NCI-H2227 treated with DMSO at 0.1 percent for 48 hours (cell line): ENCODE data around the gene KANK4.

Source experiments
- DNase-seq: peaks from one replicate; lab custom pipeline; 2025; lab: John Stamatoyannopoulos, UW

Gene KANK4

DNA sequence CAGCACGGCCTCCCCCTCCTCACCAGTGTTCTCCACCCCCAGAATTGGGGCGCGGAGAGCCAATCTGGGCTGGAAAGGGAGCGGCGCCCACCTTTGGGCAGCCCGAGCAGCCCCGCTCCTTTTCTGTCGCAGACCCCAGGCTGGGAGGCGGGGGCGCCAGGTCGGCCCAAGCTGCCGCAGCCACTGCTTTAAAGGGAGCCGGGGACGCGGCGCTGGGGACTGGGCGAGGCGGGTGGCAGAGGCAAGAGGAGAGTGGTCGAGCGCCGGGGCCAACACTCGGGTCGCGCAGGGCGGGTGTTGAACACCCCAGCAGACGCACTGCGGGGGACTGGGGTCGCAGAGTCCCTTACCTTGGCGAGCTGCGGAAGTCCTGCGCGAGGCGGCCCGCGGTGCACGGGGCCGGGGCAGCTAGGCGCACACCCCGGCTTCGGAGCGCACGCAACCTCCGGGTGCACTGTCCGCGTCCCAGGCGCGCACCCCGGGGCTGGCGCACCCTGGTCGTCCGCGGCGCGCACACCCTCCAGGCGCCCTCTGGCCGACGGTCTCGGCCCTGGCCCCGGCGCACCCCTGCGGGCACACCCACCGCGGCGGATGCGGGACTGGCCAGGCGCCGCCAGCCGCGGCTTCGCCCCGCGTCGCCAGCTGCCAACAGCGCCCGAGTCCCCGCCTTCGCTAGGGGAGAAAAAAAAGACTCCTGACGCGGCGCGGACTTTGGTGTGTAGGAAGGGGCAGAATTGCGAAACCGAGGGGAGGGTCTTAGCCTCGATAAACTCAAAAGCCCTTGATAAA, at the start of gene KANK4:
KANK4 (minus strand) TSS at position 679 of the 789 bp plus-strand sequence. CDS start 37,870 bp downstream, outside the sequence.
- no peak for DNase-seq

DNA sequence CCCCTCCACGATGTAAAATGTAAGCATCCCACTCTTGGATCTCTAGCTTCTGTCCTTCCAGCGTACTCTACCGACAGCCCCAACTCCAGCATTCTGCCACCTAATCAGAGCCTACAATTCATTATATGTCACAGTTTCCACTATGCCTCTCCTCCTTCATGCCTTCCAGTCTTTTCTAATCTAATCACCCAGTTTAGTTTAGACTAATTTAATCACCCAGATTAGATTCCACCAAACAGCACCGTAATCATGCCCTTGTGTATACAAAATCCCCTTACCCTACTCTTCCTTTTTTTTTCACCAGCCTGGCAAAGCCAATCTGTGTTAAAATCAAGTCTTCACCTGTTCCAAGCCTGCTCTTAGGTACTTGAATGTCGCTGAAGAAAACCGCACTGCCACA, 49.8 kb upstream of the KANK4 start:
- no peak for DNase-seq

DNA sequence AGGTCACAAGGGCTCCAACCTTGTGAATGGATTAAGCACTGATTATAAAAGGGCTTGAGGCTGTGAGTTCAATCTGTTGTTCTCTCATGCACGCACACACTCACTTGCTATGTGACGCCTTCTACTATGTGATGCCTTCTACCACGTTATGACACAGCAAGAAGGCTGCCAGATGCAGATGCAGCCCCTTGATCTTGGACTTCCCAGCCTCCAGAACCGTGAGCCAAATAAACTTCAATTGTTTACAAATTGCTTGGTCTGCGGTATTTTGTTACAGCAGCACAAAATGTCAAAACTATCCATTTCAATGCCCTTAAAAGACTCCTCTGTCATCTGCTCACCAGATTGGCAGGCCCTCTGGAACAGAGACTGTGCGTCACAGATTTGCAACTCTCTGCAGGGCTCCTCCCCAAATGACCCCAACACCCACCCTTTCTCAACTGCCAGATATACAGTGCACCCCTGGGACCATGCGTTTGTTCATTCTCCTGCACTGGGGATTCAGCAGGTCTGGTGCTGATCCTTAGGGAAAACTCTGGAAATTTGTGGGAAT, 47.8 kb upstream of the KANK4 start:
- no peak for DNase-seq

DNA sequence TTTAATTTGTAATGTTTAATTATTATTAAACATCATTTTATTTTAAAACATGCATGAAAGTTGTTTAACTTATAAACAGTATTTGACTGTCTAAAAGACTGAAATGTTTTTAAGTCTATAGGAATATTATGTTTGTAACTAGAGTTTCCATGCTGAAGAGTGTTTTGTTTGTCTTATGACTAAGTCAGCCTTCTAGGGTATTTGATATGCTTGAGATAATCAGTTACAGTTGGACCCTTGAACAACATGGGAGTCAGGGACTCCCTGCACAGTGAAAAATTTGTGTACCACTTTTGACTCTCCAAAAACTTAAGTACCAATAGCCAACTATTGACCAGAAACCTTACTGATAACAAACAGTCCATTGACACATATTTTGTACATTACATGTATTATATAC, 45.5 kb upstream of the KANK4 start:
- no peak for DNase-seq

DNA sequence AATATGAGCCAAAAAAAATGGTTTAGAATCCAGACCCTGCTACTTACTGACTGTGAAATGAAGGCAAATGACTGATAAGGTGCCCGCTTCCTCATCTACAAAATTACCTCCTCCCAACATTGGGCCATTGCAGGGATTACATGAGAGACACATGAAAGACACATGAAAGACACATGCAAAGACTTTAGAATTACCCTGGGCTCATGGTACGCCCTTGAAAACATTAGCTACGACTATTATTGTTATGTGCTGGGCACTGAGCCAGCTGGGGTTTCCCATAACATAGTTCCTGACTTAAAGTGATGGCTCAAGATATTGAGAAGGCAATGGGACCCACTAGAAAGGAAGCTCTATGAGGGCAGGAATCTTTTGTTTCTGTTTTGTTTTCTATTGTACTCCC, 43.7 kb upstream of the KANK4 start:
- no peak for DNase-seq

DNA sequence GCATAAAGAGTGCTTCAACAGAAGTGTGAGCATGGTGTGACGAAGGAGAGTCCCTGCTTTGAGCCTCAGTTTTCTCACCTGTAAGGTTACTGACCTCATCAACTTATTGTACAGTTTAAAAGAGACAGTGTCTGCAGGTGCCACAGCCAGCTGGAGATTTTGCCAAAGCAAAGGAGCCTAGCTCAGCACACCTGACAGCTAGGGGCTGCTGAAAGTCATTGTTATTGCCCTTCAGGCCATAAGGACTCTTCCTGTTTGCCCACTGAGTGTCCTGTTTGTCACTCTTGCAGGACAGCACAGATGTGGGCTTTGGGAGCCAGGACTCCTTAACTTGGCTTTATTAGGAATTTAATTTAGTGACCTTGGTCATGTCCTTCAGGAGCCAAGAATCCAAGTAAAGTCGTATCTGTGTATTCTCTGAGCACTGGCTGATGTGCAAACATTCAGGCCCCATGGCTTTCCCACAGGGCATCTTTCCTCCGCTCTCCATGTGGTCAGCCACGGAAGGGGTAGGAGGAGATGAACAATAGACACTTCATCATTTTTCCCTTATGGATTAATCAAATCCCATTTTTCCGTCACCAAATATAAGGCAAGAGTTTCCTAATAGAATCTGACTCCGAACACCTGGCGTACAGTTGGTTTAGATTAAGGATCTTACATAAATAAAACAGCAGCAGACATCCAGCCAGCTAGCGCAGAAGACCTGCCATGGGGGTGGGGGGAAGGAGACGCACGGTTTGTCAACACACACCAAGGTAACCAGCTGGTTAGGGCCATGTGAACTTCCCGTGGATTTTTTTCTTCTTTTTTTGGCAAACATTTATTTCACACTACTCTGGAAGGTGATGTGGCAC, 43.1 kb upstream of the KANK4 start:
- DNase-seq: no peak

DNA sequence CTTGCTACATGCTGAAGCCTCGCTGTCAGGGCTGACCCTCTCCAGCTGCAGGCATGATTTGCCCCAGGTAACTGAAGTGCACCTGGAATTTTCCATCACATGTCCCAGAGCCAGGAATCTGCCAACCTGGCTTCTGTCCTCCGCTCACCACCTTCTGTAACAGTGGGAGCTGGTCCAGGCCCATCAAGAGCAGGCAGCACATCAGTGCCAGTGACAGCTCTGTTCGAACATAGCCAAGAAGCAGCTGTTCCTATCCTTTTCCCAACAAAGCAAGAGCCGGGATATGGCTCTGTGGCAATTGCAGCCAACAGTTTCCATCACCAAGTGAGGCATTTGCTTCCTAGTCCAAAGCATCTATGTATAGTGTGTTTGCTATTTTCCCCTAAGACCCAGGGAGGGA, 42.2 kb upstream of the KANK4 start:
- no peak for DNase-seq

DNA sequence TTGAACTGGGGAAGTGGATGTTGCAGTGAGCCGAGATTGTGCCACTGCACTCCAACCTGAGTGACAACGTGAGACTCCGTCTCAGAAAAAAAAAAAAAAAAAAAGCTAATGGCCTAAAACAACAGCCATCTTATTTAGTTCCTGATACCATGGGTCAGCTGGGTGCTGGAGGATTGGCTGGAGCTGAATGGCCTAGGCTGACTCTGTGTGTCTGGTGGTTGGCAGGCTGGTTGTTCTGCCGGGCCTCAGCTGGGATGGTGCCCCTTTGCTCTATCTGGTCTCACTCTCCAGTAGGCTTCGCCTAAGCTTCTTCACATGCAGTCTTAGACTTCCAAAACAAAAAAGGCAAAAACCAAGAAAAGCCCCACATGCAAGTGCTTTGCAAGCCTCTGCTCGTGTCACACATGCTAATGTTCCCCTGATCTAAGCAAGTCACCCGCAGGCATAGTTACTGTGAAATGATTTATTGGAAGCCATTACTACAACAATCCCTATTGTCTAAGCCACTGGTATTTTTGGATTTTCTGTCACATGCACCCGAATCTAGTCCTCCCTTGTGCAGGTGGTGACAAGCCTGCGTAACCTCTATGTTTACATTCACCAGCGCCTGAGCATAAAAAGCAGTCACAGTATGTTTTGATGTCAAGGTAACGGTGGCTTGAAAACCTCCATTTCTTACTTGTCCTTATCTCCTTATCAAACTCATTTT, 39.6 kb upstream of the KANK4 start:
- no peak for DNase-seq

DNA sequence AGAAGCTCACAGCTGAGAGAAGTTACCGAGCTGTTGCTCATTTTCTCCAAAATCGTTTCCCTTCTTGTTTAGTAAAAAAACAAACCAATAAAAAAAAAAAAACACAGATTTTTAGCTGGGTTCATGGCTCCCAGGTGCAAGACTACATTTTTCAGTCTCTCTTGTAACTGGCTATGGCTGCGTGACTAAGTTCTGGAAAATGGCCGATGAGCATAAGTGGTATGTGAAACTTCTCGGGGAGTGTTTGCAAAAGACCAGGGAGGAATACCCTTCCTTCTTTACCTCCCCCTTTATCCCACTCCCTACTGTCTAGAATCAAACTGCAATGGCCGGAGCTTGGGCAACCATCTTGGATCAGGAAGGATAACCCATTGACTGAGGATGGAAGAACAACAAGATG, 38.7 kb upstream of the KANK4 start:
- DNase-seq: no peak

DNA sequence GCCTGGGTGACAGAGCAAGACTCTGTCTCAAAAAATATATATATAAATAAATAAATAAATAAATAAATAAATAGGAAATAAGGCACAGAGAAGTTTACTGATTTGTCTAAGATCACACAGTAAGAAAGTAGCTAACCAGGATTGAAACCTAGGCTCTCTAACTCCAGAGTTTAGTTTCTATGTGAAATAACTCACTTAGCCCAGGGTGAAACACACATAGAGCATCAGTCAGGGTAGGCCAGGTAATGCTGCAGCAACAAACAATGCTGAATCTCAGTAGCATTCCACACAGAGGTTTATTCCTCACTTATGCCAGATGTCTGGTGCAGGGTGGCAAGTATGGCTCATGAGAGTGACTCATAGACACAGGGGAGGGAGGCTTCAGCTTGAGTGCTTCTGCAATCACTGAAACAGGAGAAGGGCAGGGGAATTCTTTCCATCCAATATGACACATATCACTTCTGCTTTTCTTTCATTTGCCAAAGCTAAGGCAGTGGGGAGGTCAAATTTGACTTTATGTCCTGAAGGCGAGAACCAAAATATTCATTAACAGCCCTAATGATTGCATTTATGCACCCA, 37.1 kb upstream of the KANK4 start:
- no peak for DNase-seq

DNA sequence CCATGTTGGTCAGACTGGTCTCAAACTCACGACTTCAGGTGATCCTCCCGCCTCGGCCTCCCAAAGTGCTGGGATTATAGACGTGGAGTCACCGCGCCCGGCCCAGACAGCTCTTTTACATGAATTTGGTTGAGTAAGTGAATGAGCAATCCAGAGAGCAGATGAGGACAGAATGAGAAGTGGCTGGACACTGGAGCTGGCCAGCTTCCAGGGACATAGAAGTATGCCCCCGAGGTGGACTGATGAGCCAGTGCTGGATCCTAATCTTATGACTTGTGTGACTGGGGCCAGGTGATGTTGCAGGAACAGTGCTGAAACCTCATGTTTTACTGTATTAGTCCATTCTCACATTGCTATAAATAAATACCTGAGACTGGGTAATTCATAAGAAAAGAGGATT, 35.9 kb upstream of the KANK4 start:
- no peak for DNase-seq

DNA sequence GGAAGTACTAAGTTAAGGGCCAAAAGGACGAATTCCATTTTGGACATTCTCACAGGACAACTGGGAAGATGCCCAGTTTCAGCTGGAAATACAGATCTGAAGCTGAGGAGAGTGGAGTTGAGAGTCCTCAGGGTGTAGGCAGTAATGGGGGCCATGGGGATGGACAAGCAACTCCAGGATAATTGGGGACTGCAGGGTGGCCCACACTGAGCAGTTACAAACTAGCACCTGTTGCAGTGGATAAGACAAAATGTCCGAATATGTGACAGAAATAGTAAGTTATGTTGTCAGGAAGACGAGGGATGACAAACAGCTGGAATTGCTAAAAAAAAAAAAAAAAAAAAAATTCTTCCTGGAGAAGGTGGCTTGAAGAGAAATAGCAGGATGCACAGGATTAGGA, 34.6 kb upstream of the KANK4 start:
- no peak for DNase-seq

DNA sequence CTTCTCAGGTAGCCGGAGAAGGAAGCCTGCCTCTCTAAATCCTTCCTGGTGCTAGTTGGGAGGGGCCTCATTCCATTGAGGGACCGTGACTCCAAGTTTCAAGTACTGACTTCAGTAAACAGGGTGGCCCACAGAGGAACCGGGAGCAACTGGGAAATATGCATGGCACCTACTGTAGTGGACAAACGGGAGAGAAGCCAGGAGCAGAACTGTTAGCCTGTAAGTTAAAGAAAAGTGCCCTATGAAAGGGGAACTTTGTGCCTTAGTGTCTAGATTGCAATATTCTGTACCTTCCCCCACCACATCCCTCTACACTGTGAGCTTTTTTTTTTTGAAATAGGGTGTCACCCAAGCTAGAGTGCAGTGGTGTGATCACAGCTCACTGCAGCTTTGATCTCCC, 33.2 kb upstream of the KANK4 start:
- DNase-seq: no peak

DNA sequence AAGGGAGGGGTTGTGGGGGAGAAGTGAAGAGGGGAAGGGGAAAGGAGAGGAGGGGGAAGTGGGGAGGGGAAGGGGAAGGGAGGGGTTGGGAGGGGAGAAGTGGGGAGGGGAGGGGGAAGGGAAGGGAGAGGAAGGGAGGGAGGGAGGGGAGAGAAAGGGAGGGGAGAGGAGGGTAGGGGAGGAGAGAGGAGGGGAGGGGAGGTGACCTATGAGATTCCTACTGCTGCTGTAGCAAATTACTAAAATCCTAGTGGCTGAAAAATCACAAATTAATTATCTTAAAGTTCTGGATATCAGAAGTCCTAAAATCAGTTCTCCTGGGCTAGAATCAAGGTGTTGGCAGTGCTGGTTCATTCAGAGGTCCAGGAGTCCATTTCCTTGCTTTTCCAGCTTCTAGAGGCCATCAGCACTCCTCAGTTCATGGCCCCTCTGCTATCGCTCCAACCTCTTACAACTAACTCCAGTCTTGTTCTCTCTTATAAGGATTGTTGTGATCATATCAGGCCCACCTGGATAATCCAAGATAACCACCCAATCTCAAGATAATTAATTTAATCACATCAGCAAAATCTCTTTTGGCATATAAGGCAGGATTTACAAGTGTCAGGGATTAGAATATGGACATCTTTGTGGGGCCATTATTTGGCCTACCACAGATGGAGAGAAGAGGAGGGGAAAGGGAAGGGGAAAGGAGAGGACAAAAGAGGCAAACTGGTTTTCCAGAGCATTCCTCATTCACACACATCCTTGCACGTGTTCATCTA, 30.4 kb upstream of the KANK4 start:
- no peak for DNase-seq

DNA sequence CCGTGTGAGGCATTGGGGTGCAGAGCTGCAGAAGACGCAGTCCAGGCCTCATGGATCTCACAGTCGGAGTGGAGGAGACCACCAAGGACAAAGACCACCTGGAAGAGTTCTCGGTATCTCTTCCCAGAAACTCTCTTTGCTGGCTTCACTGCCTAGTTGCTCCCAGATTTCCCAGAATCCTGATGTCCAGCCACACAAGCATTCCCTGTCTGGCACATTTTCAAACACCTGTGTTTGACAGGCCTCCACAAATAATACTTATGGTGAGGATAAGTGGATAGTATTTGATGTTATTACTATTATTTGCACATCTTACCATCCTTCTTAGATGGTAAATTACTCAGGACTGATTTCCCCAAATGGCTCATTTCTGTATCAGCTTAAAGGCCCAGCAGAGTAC, 27.7 kb upstream of the KANK4 start:
- no peak for DNase-seq

DNA sequence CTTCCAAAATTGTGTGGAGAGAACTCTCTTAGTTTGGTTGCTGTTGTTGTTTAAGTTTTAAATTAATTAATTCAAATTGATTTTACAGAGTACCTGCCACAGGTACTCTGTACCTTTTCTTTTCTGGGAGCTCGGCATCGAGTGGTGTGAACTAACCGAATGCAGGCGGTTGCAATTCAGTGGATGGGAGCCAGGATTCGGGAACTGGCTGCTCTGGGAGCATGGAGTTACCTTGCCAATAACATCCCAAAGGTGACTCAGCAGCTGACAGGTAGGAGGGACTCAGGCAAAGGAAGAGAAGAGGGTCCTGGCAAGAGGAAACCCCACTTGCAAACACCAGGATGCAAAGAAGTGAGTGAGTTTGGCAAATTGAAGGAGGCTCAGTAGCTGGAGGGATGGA, 24.7 kb upstream of the KANK4 start:
- no peak for DNase-seq

DNA sequence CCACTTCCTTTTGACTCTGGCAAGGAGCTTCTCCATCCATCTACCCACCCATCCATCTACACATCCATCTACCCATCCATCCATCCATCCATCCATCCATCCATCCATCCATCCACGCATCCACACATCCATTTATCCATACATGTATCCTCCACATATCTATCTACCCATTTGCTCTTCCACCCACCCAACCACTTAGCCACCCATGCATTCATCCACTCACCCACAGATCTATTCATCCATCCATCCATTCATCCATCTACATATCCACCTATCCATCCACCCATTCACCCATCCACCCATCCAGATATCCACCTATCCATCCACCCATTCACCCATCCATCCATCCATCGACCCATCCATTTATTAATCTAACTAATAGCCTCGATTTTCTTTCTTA, 23.0 kb upstream of the KANK4 start:
- no peak for DNase-seq

DNA sequence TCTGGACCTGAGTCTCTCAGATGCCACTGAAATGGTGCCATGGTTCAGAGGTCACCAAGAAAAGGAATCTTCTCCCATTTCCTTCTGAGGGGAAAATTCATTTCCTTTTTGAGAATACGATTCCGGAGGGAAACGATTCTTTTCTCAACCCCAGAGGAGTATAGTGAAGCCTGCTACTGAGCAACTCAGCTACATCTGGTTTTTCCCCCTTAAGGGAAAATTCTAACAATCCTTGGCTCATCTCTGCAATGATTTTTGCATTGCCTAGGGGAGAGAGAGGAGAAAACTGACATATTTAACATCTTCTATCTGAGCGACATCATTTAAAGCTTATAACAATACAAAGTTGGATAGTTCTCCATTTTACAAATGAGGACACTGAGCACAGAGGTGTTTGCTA, 22.4 kb upstream of the KANK4 start:
- no peak for DNase-seq

DNA sequence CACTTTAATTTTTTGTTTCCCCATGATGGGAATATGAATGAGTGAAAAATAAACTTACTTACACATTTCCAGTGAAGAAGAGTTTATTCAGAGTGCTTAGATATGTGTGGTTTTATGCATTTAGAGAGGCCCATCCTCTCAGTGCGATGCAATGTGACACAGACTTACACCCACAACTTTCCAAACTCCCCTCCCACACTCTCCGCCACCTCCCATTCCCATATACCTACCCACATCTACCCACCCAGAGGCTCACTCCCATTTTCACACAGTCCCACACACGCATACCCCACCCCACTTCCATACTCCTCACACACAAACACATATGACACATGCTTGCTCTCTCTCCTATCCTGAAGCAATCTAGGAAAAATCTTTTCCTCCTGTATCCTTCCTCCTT, 21.9 kb upstream of the KANK4 start:
- no peak for DNase-seq

DNA sequence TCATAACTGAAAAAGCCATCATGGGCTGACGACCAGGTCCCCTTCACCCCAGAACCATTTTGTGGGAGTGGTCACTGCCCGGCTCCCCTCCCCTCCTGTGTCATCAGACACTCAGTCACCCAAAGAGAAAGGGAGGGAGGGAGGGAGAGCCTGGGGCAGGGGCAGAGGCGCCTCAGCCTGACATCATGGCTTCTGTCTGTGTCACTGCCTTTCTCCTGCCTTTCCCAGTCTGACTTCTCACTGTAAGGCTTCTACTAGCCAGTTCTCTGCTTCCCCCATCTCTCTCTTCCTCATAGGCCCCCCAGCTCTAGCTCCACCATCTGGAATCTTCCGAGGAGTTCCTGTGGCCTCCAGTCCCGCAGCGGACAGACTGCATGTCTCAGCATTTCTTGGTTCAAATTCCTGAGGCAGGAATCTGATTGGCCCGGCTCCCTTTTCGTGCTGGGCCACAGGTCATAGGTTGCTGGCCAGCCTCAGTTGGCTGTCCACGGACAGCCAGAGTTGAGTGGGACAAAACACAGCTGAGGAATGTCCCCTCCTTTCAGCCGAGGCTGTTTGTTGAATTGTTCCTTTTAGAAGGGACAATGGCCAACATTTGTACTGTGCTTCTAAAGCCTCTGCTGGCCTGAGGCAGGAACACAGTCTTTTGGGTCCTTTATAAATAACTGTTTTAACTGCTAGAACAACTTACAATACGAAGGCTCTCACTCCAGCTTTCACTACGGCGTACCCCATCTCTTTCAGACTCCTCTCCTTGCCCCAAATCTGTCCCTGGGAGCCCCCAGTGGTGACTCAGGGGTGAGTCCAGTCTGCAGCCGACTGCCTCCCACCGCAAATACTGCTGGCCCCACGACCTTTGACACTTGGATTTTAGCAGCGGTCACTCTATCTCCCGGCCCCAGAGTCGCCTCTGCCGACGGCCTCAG, 18.7 kb upstream of the KANK4 start:
- no peak for DNase-seq
